Hepatocyte (in vitro differentiated cells): Measurements from ENCODE around the gene CEP112. TPM values are rescaled to one million over a fixed set of nuclear protein-coding genes. Genes with fewer than 3 reads are reported as not detected.
A peak's percentile ranks its signal among the peaks of the same experiment; 100 is the strongest.

Experiments used
- DNase-seq: peaks from one replicate; pipeline ENCODE4 v3.0.0-alpha.2; 2016; ENCODE audit warnings: low spot score
- H2AFZ ChIP-seq: fragments of 200-600 bp; sonication (generic); 2 replicates; pipeline ENCODE4 v1.6.0; 2016; ENCODE audit warnings: antibody characterized with exemption, mild to moderate bottlenecking
- H3K27ac ChIP-seq: fragments of 200-600 bp; sonication (generic); 2 replicates; pipeline ENCODE4 v1.5.1; 2016; ENCODE audit warnings: mild to moderate bottlenecking
- H3K27me3 ChIP-seq: fragments of 200-600 bp; sonication (generic); 2 replicates; pipeline ENCODE4 v1.6.1; 2016
- H3K36me3 ChIP-seq: fragments of 200-600 bp; sonication (generic); replicated peaks from 2 replicates; pipeline ENCODE4 v1.5.1; 2016; ENCODE audit warnings: low read depth; ENCODE audit not compliant: insufficient read depth
- H3K4me1 ChIP-seq: fragments of 200-600 bp; sonication (generic); 2 replicates; pipeline ENCODE4 v1.5.1; 2016; ENCODE audit warnings: mild to moderate bottlenecking, moderate library complexity; ENCODE audit not compliant: insufficient read depth
- H3K4me2 ChIP-seq: fragments of 200-600 bp; sonication (generic); 2 replicates; pipeline ENCODE4 v1.6.0; 2016
- H3K4me3 ChIP-seq: fragments of 200-600 bp; sonication (generic); 2 replicates; pipeline ENCODE4 v1.5.1; 2016; ENCODE audit warnings: mild to moderate bottlenecking
- H3K79me2 ChIP-seq: fragments of 200-600 bp; sonication (generic); 2 replicates; pipeline ENCODE4 v1.6.0; 2017; ENCODE audit warnings: mild to moderate bottlenecking
- H3K9me2 ChIP-seq: fragments of 200-600 bp; sonication (generic); replicated peaks from 2 replicates; pipeline ENCODE4 v1.6.0; 2017; ENCODE audit warnings: mild to moderate bottlenecking; ENCODE audit not compliant: insufficient read depth
- H3K9me3 ChIP-seq: fragments of 200-600 bp; sonication (generic); 2 replicates; pipeline ENCODE4 v1.5.1; 2016; ENCODE audit warnings: low read depth, mild to moderate bottlenecking
- H4K20me1 ChIP-seq: fragments of 200-600 bp; sonication (generic); 2 replicates; pipeline ENCODE4 v1.6.0; 2016; ENCODE audit warnings: mild to moderate bottlenecking; ENCODE audit not compliant: insufficient read depth, poor library complexity, severe bottlenecking
- EZH2 ChIP-seq: fragments of 200-600 bp; sonication (generic); IDR thresholded peaks from 2 replicates; pipeline ENCODE4 v1.6.1; 2016; ENCODE audit warnings: antibody characterized with exemption, mild to moderate bottlenecking, borderline replicate concordance
- EZH2phosphoT487 ChIP-seq: fragments of 200-600 bp; sonication (generic); IDR thresholded peaks from one replicate; pipeline ENCODE4 v1.6.1; 2018; ENCODE audit warnings: antibody characterized with exemption, mild to moderate bottlenecking, low read depth, moderate library complexity; ENCODE audit not compliant: unreplicated experiment, severe bottlenecking
- WGBS: methylation state at CpG from one replicate; pipeline ENCODE4 v1.1.6; 2016; ENCODE audit warnings: low lambda C conversion rate; ENCODE audit errors: missing lambda C conversion rate; 5-methylcytosine and 5-hydroxymethylcytosine counted together
- polyA plus RNA-seq: library from polyadenylated mRNA; unstranded; fragments of >200 nt; fragmentation: Nextera tagmentation; extraction: Ambion mirVana; gene quantifications from 2 replicates; pipeline ENCODE4 v1.2.1, GENCODE V29; 2016
- total RNA-seq: library from RNA; depleted of rRNA; stranded (reverse); fragments of >200 nt; gene quantifications from 2 replicates; pipeline ENCODE4 v1.2.3, GENCODE V29; 2014
- TF ChIP-seq, protein P1 (sequence below): fragments of 200-600 bp; sonication (generic); IDR thresholded peaks from 2 replicates; pipeline ENCODE4 v1.5.1; 2016; ENCODE audit warnings: antibody characterized with exemption, mild to moderate bottlenecking; ENCODE audit not compliant: poor library complexity

The CEP112 gene
- total and polyA plus RNA-seq, 2 experiments from 2014 or later = 7.1 to 9.7 TPM

DNA sequence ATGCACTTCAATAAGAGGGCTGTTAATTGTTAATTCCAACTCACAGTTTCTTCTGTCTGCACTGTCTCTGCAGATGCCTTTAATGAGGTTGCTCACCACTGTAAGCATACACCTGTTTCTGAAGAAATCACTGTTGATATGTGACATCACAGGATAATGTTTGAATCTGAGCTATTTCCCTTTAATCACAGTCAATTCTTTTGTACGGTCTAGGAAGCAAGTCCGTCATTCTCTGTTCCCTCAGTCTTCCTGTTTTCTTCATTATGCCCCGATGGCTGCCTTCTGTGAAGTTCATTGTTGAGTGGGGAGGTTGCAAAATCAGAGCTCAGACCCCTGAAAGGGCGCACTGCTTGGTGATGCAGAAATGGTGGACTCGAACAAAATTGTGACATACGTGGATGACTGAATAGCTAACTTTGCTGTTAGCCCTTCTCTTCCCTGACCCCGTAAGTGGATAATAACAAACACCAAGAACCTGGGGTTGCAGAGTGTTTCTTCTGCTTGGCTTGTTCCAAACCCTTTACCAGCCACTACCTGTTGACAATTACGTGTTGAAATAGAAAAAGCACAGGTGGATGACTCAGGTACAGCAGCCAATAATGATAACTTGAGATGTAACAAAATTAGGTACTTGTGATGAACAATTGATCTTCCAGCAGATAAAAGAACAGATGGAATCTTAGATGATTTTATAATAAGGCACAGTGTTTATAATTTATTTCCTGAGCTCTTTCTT lies 558.6 kb downstream of the CEP112 start:
- H3K4me2 ChIP-seq = no peak overlapping the region
- WGBS = 98% methylated on average over 8 of the region's 8 CpGs

DNA sequence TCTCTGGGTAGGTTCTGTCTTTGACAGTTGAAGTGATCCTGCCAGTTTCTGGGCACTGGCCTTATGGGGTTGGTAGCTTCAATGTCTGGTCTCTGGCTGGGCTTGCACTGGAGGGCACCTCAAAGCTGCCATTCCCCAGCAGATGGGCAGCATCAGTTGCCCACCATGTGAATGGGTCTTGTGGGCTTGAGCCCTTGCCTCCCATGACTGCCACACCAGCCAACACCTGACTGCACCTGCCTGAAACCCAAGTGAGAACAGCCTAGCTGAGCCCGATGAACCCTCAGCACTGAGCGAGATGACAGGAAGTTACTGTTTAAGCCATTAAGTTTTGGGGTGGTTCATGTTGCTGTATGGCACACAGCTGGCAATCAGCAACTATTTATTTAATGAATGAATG lies 561.4 kb downstream of the CEP112 start:
- no peaks in the 10 kb centered on the region for H3K9me2 ChIP-seq
- H3K4me2 ChIP-seq = no peak overlapping the region
- no peaks in the 10 kb centered on the region for H3K36me3 ChIP-seq
- no peak overlapping the region for H2AFZ ChIP-seq
- 94% methylated on average over 2 of the region's 2 CpGs for whole genome bisulfite sequencing
- no peaks in the 10 kb centered on the region for H3K27me3 ChIP-seq
- no peak overlapping the region for H3K27ac ChIP-seq
- H3K79me2 ChIP-seq = no peaks in the 10 kb centered on the region
- no peak for DNase-seq
- H3K9me3 ChIP-seq = no peaks in the 10 kb centered on the region
- H3K4me1 ChIP-seq = peaks cover 9% of the 10 kb centered on the region
- no peak for TF ChIP-seq EZH2
- TF ChIP-seq EZH2phosphoT487 = no peak
- H4K20me1 ChIP-seq = no peaks in the 10 kb centered on the region
- no peak overlapping the region for H3K4me3 ChIP-seq

More for the DNA sequence above, 558.6 kb downstream of the CEP112 start:
- Histone ChIP-seq H3K4me3 (no peak overlapping the region), H4K20me1 (no peaks in the 10 kb centered on the region), H3K9me3 (no peaks in the 10 kb centered on the region), H3K79me2 (no peaks in the 10 kb centered on the region), H3K4me1 (peaks cover 9% of the 10 kb centered on the region), H2AFZ (no peak overlapping the region), H3K27ac (no peak overlapping the region), H3K27me3 (no peaks in the 10 kb centered on the region), H3K36me3 (no peaks in the 10 kb centered on the region), H3K9me2 (no peaks in the 10 kb centered on the region)
- no peak for DNase-seq
- TF ChIP-seq EZH2 (no peak), EZH2phosphoT487 (no peak)
- TF ChIP-seq, protein P1, sequence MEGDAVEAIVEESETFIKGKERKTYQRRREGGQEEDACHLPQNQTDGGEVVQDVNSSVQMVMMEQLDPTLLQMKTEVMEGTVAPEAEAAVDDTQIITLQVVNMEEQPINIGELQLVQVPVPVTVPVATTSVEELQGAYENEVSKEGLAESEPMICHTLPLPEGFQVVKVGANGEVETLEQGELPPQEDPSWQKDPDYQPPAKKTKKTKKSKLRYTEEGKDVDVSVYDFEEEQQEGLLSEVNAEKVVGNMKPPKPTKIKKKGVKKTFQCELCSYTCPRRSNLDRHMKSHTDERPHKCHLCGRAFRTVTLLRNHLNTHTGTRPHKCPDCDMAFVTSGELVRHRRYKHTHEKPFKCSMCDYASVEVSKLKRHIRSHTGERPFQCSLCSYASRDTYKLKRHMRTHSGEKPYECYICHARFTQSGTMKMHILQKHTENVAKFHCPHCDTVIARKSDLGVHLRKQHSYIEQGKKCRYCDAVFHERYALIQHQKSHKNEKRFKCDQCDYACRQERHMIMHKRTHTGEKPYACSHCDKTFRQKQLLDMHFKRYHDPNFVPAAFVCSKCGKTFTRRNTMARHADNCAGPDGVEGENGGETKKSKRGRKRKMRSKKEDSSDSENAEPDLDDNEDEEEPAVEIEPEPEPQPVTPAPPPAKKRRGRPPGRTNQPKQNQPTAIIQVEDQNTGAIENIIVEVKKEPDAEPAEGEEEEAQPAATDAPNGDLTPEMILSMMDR = no peak

DNA sequence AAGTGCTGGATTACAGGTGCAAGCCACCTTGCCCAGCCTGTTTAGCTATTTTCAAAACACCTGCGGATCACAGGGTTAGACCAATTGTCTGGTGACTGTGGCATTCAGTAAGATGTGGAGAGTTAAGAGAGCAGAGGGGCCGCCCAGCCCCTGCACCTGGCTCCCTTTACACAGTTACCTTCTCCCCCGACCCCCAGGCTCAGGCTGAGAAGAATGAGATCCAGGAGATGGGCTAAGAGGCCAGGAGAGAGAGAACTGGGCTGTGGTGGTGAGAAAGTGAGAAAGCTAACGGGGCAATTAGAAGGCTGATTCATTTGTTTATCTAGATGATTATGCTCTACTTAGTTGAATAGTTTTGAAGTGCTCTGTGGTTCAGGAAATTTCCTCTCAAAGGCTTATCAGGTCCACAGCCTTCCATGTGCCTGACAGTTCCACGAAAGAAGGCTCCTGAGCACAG lies 562.7 kb downstream of the CEP112 start:
- TF ChIP-seq EZH2 (no peak), EZH2phosphoT487 (no peak)
- TF ChIP-seq, protein P1 = no peak
- no peak overlapping the region for H2AFZ ChIP-seq
- H4K20me1 ChIP-seq = no peaks in the 10 kb centered on the region
- no peak for DNase-seq
- no peaks in the 10 kb centered on the region for H3K27me3 ChIP-seq
- H3K9me2 ChIP-seq = no peaks in the 10 kb centered on the region
- no peak overlapping the region for H3K27ac ChIP-seq
- H3K4me2 ChIP-seq = no peak overlapping the region
- H3K4me1 ChIP-seq = peaks cover 8% of the 10 kb centered on the region
- no peaks in the 10 kb centered on the region for H3K36me3 ChIP-seq
- H3K9me3 ChIP-seq = no peaks in the 10 kb centered on the region
- no peaks in the 10 kb centered on the region for H3K79me2 ChIP-seq
- WGBS = 70% methylated on average over 5 of the region's 5 CpGs
- no peak overlapping the region for H3K4me3 ChIP-seq

DNA sequence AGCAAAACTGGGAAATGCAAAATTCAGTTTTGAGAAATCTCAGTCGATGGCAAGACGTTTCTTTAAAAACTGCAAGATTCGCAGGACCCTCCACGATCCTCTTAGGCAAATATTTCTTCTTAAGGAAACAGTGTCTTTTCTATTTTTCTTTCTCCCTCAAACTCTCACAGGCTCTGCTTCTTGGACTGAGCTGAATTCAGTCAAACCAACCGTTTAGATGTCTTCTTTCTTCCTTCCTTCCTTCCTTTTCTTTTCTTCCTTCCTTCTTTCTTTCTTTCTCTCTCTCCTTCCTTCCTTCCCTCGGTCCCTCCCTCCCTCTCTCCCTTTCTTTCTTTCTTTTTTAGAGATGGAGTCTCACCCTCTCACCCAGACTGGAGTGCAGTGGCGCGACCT lies 563.3 kb downstream of the CEP112 start:
- Histone ChIP-seq H3K9me2 (no peaks in the 10 kb centered on the region), H4K20me1 (no peaks in the 10 kb centered on the region), H3K9me3 (no peaks in the 10 kb centered on the region), H3K79me2 (no peaks in the 10 kb centered on the region), H3K27ac (peak overlapping the region; percentile 8), H2AFZ (no peak overlapping the region), H3K4me3 (no peak overlapping the region), H3K4me1 (peaks cover 5% of the 10 kb centered on the region), H3K36me3 (no peaks in the 10 kb centered on the region), H3K4me2 (peak overlapping the region; percentile 53), H3K27me3 (no peaks in the 10 kb centered on the region)
- no peak for TF ChIP-seq EZH2
- TF ChIP-seq, protein P1 = no peak
- no peak for TF ChIP-seq EZH2phosphoT487
- no peak for DNase-seq
- 71% methylated on average over 8 of the region's 8 CpGs for WGBS
